Activated CD4-positive, alpha-beta T cell treated with anti-CD3 and anti-CD28 coated beads for 36 hours (primary cell): Measurements from ENCODE around the gene HDAC10. TPM values are rescaled to one million over a fixed set of nuclear protein-coding genes. Genes with fewer than 3 reads are reported as not detected.

Source experiments
- ATAC-seq: fragments of 200-7000 bp; cut with Tn5 transposase; one replicate; pipeline ENCODE4 v1.10.0; 2021; ENCODE audit warnings: mild to moderate bottlenecking, moderate library complexity
- CTCF ChIA-PET: fragments of 350-600 bp; sonication (Branson Sonifier 250); formaldehyde crosslinking; loops from one replicate; lab custom pipeline; 2021; ENCODE audit warnings: antibody characterized with exemption; lab: Charles Lee
- POLR2A ChIA-PET: fragments of 350-600 bp; sonication (Branson Sonifier 250); formaldehyde crosslinking; loops from one replicate; lab custom pipeline; 2021; ENCODE audit warnings: antibody characterized with exemption, inconsistent platforms; lab: Charles Lee
- DNase-seq: peaks from one replicate; pipeline ENCODE4 v3.0.0-alpha.2; 2020
- H3K27ac Mint-ChIP-seq: one replicate; pipeline ENCODE4 v1.8.0; 2021; ENCODE audit warnings: mixed read lengths
- H3K27me3 Mint-ChIP-seq: one replicate; pipeline ENCODE4 v1.8.0; 2021; ENCODE audit warnings: mixed read lengths
- H3K36me3 Mint-ChIP-seq: one replicate; pipeline ENCODE4 v1.8.0; 2021; ENCODE audit warnings: low read depth, mixed read lengths
- H3K4me1 Mint-ChIP-seq: one replicate; pipeline ENCODE4 v1.8.0; 2021; ENCODE audit warnings: mixed read lengths
- H3K4me3 Mint-ChIP-seq: one replicate; pipeline ENCODE4 v1.8.0; 2021; ENCODE audit warnings: mild to moderate bottlenecking, moderate library complexity, mixed read lengths
- H3K9me3 Mint-ChIP-seq: one replicate; pipeline ENCODE4 v1.8.0; 2021; ENCODE audit warnings: low read depth, mixed read lengths
- intact Hi-C, 2 experiments: fragments of 100-400 bp; cut with DNase I in 1 of 2; cut with micrococcal nuclease in 1 of 2; formaldehyde crosslinking; loops; one replicate each; pipeline versions ENCODE4 v1.14.2 to v1.15.1; 2022 to 2024; cut with DNase I, micrococcal nuclease
- total RNA-seq, 2 experiments: library from RNA; stranded (reverse); gene quantifications; one replicate each; pipeline ENCODE4 v1.2.3, GENCODE V29; 2021

HDAC10 gene
- total RNA-seq, 2 experiments from 2014 or later, result 33.5 to 41.5 TPM

GRCh38 chr22:50267591-50268390, 16.7 kb upstream of the HDAC10 start:
- Mint-ChIP-seq H3K9me3 (no peaks in the 10 kb centered on the region), H3K27me3 (peaks cover 2% of the 10 kb centered on the region), H3K4me1 (peaks cover 13% of the 10 kb centered on the region), H3K36me3 (no peaks in the 10 kb centered on the region), H3K27ac (no peak overlapping the region), H3K4me3 (no peak overlapping the region)
- ChIA-PET CTCF (interaction anchor here (0.7 kb wide), 1 partner anchor 13 kb away, joined by 3 read pairs; no protein-coding TSS in a partner anchor), POLR2A (no interaction called here)
- peak; percentile 80 for DNase-seq
- intact Hi-C loops, result no loop called here
- peak; percentile 14 for ATAC-seq

DNA sequence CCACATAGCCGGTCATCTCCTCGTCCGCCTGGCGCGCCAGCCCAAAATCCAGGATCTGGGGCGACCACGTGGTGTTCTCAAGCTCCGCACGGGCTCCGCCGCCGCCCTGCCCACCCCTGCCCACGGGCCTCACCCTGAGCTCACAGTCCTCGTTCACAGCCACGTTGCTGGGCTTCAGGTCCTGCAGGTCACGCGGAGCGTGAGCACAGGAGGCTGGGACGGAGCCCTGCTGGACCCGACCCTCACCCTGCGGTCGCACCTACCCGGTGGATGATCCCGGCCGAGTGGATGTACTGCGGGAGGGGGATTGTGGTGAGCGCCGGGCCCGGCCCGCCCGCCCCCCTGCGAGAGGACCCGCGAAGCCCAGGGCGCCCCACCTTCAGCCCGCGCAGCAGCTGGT, 15.9 kb upstream of the HDAC10 start:
- intact Hi-C loops, result no loop called here
- peaks cover 7% of the 10 kb centered on the region for H3K27me3 Mint-ChIP-seq
- POLR2A ChIA-PET, result no interaction called here
- ATAC-seq (no peak), DNase-seq (no peak)
- no peaks in the 10 kb centered on the region for H3K9me3 Mint-ChIP-seq
- CTCF ChIA-PET, result no interaction called here
- no peak overlapping the region for H3K4me3 Mint-ChIP-seq
- H3K27ac Mint-ChIP-seq, result no peak overlapping the region
- peaks cover 18% of the 10 kb centered on the region for H3K4me1 Mint-ChIP-seq
- no peaks in the 10 kb centered on the region for H3K36me3 Mint-ChIP-seq

GRCh38 chr22:50264946-50265669, 14.0 kb upstream of the HDAC10 start:
- Mint-ChIP-seq H3K4me1 (peaks cover 15% of the 10 kb centered on the region), H3K4me3 (no peak overlapping the region), H3K36me3 (no peaks in the 10 kb centered on the region), H3K27me3 (peaks cover 8% of the 10 kb centered on the region), H3K27ac (no peak overlapping the region), H3K9me3 (no peaks in the 10 kb centered on the region)
- ChIA-PET POLR2A (interaction anchor here (0.7 kb wide), 1 partner anchor 63 kb away, joined by 3 read pairs; no protein-coding TSS in a partner anchor), CTCF (no interaction called here)
- intact Hi-C loops, result no loop called here
- no peak for ATAC-seq
- DNase-seq, result no peak

GRCh38 chr22:50264104-50264745, 13.2 kb upstream of the HDAC10 start:
- Mint-ChIP-seq H3K9me3 (no peaks in the 10 kb centered on the region), H3K27me3 (peaks cover 11% of the 10 kb centered on the region), H3K36me3 (no peaks in the 10 kb centered on the region), H3K4me3 (no peak overlapping the region), H3K4me1 (peaks cover 13% of the 10 kb centered on the region), H3K27ac (no peak overlapping the region)
- peak; percentile 30 for DNase-seq
- ATAC-seq, result no peak
- ChIA-PET POLR2A (no interaction called here), CTCF (no interaction called here)
- intact Hi-C loops, result no loop called here

- intact Hi-C loops, result no loop called here
- Mint-ChIP-seq H3K9me3 (no peaks in the 10 kb centered on the region), H3K36me3 (no peaks in the 10 kb centered on the region), H3K27me3 (peaks cover 14% of the 10 kb centered on the region), H3K4me3 (no peak overlapping the region), H3K4me1 (peaks cover 7% of the 10 kb centered on the region), H3K27ac (no peak overlapping the region)
- ChIA-PET CTCF (interaction anchor here (1.1 kb wide), 1 partner anchor 10 kb away, joined by 3 read pairs; no protein-coding TSS in a partner anchor), POLR2A (no interaction called here)
- ATAC-seq (no peak), DNase-seq (no peak)
Measured at GRCh38 chr22:50262973-50263617, 12.0 kb upstream of the HDAC10 start.

DNA sequence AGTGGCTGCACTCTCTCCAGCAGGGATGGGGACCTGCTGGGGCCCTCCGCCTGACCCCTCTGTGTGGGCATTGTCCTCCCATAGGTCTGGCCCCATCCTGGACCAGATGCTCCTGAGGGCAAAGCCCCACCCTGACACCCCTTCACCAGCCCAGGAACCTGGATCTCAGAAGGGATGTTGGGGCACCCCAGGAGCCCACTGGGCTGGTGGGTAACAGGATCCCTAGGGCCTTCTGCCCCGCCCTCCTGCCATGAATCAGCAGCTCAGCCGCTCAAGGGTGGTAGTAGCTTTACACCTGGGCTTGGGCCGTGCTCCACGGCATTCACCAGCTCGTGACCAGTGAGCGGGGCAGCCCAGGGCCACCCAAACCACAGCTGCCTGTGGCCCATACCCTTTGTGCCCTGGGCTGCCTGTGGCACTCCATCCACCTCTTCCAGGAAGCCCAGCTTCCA, 11.4 kb upstream of the HDAC10 start:
- intact Hi-C loops, result no loop called here

DNA sequence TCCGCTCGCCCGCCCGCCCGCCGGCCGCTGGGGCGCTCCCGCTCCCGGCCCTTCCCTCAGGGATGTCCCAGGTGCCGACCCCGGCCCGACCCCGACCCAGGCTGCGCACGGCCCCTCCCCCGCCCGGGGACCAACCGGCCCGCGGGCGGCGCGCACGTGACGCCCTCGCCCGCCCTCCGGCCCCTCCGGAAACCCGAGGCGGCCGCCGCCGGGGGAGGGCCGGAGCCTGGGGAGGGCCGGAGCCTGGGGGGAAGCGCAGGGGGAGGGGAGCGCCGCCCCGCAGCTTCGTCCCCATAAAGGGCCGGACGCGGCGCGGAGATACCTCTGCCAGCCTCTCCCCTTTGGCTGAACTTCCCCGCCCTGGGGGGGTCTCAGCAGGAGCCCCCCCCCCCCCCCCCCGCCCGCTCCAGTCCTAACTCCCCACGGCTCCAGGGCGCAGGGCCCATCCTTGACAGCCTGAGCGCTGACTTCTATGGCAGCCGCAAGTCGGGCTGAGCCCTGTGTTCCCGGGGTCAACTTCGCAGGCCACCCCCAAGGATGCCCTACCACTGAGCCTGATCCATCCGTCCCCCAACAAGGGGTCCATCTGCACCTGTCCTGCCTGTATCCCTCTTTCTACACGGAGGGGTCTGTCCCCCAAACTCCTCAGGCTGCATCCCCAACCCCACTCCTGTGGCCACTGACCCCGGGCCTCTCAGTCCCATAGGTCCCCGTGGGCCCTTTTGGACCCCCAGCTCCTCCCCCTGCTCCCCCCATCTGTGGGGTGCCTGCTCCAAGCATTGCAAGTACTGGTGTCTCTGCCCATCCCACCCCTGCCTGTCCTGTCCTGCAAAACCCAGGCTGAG, 10.8 kb upstream of the HDAC10 start, which contains the start of gene MAPK12:
TSS of gene MAPK12 (minus strand) at position 69 of the 845 bp plus-strand sequence. CDS start 174 bp downstream, outside the sequence.
- ATAC-seq, result no peak
- Mint-ChIP-seq H3K4me1 (peaks cover 5% of the 10 kb centered on the region), H3K36me3 (no peaks in the 10 kb centered on the region), H3K4me3 (peak within 1 kb of the TSS; percentile 54), H3K27me3 (peaks cover 14% of the 10 kb centered on the region), H3K9me3 (no peaks in the 10 kb centered on the region), H3K27ac (no peak within 1 kb of the TSS)
- ChIA-PET CTCF (interaction anchor here (0.7 to 1.1 kb wide), 2 partner anchors 8 to 9 kb away, joined by 3 read pairs; no protein-coding TSS in a partner anchor), POLR2A (no interaction called here)
- DNase-seq, result no peak
- intact Hi-C loops, result no loop called here

More for the DNA sequence above, 11.4 kb upstream of the HDAC10 start:
- CTCF ChIA-PET, result interaction anchor here (1.1 kb wide), 1 partner anchor 10 kb away, joined by 3 read pairs; no protein-coding TSS in a partner anchor
- no peaks in the 10 kb centered on the region for H3K9me3 Mint-ChIP-seq
- ATAC-seq (peak; percentile 36), DNase-seq (peak; percentile 47)
- H3K27ac Mint-ChIP-seq, result no peak overlapping the region
- peaks cover 14% of the 10 kb centered on the region for H3K27me3 Mint-ChIP-seq
- POLR2A ChIA-PET, result no interaction called here
- H3K36me3 Mint-ChIP-seq, result no peaks in the 10 kb centered on the region
- H3K4me1 Mint-ChIP-seq, result peaks cover 5% of the 10 kb centered on the region
- peak overlapping the region; percentile 54 for H3K4me3 Mint-ChIP-seq

- Mint-ChIP-seq H3K4me1 (peaks cover 5% of the 10 kb centered on the region), H3K27ac (no peak overlapping the region), H3K4me3 (peak overlapping the region; percentile 48), H3K36me3 (no peaks in the 10 kb centered on the region), H3K9me3 (no peaks in the 10 kb centered on the region), H3K27me3 (peaks cover 14% of the 10 kb centered on the region)
- ChIA-PET POLR2A (no interaction called here), CTCF (interaction anchor here (0.5 to 0.7 kb wide), 2 partner anchors 9 to 24 kb away, joined by 3 read pairs; no protein-coding TSS in a partner anchor)
- intact Hi-C loops, result no loop called here
- DNase-seq, result peak; percentile 64
- ATAC-seq, result peak; percentile 52
Measured at GRCh38 chr22:50260801-50261614, 9.9 kb upstream of the HDAC10 start.

- Mint-ChIP-seq H3K9me3 (no peaks in the 10 kb centered on the region), H3K4me1 (peaks cover 5% of the 10 kb centered on the region), H3K4me3 (peak overlapping the region; percentile 48), H3K36me3 (no peaks in the 10 kb centered on the region), H3K27ac (no peak overlapping the region), H3K27me3 (peaks cover 14% of the 10 kb centered on the region)
- ATAC-seq (no peak), DNase-seq (no peak)
- ChIA-PET CTCF (interaction anchor here (0.5 kb wide), 1 partner anchor 23 kb away, joined by 3 read pairs; no protein-coding TSS in a partner anchor), POLR2A (no interaction called here)
- intact Hi-C loops, result no loop called here
Measured at GRCh38 chr22:50260434-50260800, 9.4 kb upstream of the HDAC10 start.
